DMS53 treated with DMSO at 0.1 percent for 48 hours (cell line): ENCODE measurements around the gene KRT24.

ENCODE experiments used
- DNase-seq: peaks from one replicate; lab custom pipeline; 2025; ENCODE audit not compliant: unreplicated experiment; lab: John Stamatoyannopoulos, UW

KRT24 gene

GRCh38 chr17:40695874-40696472, 7.6 kb downstream of the KRT24 start:
- no peak for DNase-seq

- no peak for DNase-seq
These were observed 9.0 kb downstream of the KRT24 start for GRCh38 chr17:40694584-40694983.

GRCh38 chr17:40687106-40687505, 16.4 kb downstream of the KRT24 start:
- no peak for DNase-seq

- no peak for DNase-seq
These were observed 17.4 kb downstream of the KRT24 start for GRCh38 chr17:40686192-40686591.

- no peak for DNase-seq
These were observed 22.6 kb downstream of the KRT24 start for GRCh38 chr17:40680998-40681397.

- no peak for DNase-seq
These were observed 24.0 kb downstream of the KRT24 start for GRCh38 chr17:40679523-40679907.

- DNase-seq: no peak
These were observed 24.5 kb downstream of the KRT24 start for GRCh38 chr17:40678902-40679522.

DNA sequence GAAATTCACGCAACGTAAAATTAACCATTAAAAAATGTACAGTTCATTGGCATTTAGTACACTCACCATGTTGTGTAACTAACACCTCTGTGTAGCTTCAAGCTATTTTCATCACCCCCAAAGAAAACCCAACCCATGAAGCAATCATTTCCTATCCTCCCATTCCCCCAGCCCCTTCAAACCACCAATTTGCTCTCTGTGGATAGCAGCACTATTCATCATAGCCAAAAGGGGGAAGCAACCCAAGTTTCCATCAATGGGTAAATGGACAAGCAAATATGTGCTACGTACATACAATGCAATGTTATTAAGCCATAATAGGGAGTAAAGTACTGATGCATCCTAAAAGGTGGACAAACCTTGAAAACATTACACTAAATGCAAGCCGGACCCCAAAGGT, 27.6 kb downstream of the KRT24 start:
- DNase-seq: no peak

DNA sequence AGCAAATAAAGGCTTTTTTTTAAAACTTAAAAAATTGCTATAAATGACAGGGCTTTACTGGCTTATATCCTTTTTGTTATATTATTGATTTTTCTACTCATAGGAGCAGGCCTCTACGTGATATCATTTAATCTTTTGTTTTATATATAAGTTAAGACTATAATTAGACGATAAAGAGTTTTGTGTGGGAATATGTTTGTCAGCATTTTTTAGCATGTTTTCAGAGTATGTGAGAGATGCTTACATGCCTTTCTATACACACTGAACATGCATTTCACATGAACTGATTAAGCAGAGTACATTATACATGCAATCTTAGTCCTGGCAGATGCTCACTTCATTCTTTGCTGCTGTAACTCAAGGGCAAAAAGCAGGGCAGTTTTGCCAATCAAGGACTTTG, 30.9 kb downstream of the KRT24 start:
- DNase-seq: no peak

GRCh38 chr17:40671282-40671681, 32.3 kb downstream of the KRT24 start:
- no peak for DNase-seq

- no peak for DNase-seq
These were observed 37.2 kb downstream of the KRT24 start for GRCh38 chr17:40666331-40666730.

GRCh38 chr17:40664582-40665333, 38.8 kb downstream of the KRT24 start, which contains the start of gene KRT222:
KRT222 (minus strand) TSS chr17:40665177; CDS start chr17:40665099, 78 bp downstream.
- DNase-seq: no peak

DNA sequence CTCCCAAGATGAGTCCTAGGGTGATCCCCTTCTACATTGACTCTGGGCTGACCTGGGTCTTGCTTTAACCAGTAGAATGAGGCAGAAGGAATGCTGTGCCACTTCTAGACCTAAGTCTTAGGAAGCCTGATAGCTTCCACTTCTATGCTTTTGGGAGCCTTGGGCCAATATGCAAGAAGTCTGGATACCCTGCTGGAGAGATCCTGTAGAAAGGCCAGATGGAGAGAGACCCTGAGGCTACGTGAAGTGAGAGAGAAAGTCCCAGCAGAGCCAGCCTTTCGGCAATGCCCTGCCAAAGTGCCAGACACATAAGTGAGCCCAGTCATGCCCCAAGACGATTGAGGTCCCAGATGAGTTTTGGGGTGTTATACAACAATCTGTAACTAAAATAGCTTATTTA, 40.3 kb downstream of the KRT24 start:
- no peak for DNase-seq

- DNase-seq: no peak
These were observed 43.6 kb downstream of the KRT24 start for GRCh38 chr17:40659911-40660310.

DNA sequence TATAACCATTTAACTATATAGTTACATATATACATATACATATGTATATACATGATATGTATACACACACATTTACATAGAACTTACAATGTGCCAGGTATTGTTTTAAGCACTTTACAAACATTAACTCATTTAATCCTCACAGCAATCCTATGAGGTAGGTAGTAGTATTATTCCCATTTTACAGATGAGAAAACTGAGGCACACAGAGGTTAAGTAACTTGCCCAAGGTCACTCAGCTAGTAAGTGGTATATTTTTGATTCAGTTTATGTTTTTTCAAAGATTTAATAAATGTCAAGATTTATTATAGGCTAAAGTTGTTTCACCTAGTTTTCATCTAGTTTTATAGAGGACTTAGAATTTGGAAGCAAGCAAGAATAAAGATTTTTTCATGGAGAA, 45.2 kb downstream of the KRT24 start:
- DNase-seq: no peak

DNA sequence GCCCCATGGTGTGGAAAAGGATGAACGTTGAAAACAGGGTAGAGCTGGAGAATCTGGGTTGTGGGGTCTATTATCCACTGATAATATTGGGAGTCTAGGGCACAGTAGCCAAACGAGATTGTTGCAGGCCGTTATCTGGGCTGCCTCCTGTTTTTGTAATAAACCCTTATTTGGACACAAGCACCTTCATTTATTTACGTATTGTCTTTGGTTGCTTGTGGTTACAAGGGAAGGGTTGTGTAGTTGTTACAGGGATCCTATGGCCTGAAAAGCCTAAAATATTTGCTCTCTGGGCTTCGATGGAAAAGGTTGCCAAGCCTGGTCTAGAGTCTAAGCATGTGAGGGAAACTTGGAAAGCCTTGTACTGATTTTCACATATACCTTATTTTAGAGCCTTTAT, 51.6 kb downstream of the KRT24 start:
- no peak for DNase-seq

GRCh38 chr17:40648384-40648968, 55.1 kb downstream of the KRT24 start:
- no peak for DNase-seq
